Measurements from ENCODE around the gene CTIF.

DNA sequence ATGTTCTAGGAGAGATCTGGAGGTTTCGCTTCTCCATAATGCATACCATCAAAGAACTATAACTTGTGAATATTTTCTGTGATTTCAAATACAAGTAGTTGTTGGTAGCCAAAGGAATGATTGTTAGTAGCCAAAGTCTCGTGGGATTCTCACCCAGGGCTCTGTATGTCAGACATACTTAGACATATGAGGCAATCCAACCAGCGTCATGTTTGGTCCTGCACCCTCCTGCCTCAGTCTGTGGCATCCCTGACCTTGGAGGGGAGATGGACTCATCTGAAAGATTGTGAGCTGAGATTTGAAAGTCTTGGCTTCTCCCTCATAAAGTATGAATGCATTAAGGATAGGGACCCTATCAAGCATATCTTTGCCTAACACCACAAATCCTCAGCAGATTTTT is 81.2 kb downstream of the CTIF start:
- TF ChIP-seq, protein P1, sequence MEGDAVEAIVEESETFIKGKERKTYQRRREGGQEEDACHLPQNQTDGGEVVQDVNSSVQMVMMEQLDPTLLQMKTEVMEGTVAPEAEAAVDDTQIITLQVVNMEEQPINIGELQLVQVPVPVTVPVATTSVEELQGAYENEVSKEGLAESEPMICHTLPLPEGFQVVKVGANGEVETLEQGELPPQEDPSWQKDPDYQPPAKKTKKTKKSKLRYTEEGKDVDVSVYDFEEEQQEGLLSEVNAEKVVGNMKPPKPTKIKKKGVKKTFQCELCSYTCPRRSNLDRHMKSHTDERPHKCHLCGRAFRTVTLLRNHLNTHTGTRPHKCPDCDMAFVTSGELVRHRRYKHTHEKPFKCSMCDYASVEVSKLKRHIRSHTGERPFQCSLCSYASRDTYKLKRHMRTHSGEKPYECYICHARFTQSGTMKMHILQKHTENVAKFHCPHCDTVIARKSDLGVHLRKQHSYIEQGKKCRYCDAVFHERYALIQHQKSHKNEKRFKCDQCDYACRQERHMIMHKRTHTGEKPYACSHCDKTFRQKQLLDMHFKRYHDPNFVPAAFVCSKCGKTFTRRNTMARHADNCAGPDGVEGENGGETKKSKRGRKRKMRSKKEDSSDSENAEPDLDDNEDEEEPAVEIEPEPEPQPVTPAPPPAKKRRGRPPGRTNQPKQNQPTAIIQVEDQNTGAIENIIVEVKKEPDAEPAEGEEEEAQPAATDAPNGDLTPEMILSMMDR (conservative IDR thresholded peaks at IDR 0.05; ENCODE audit: low read depth in 2 of 2), result no peak
- TF ChIP-seq EZH2phosphoT487 (IDR thresholded peaks at IDR 0.05; ENCODE audit: unreplicated experiment) (no peak), CREB1 (CRISPR knock-in tag; IDR thresholded peaks at IDR 0.05; ENCODE audit: low read depth) (no peak), EZH2 (IDR thresholded peaks at IDR 0.05; ENCODE audit: low read depth, unreplicated experiment) (no peak), STAT1 (IDR thresholded peaks at IDR 0.05; ENCODE audit: unreplicated experiment) (no peak), POLR2AphosphoS5 (IDR thresholded peaks at IDR 0.05; ENCODE audit: low read depth) (no peak), JUNB (IDR thresholded peaks at IDR 0.05; ENCODE audit: unreplicated experiment) (no peak), ZNF331 (CRISPR knock-in tag; IDR thresholded peaks at IDR 0.05; ENCODE audit: low read depth) (no peak), ZNF114 (CRISPR knock-in tag; IDR thresholded peaks at IDR 0.05) (no peak), NANOG (IDR thresholded peaks at IDR 0.05; ENCODE audit: borderline replicate concordance) (no peak)
- TF ChIP-seq, protein P2, sequence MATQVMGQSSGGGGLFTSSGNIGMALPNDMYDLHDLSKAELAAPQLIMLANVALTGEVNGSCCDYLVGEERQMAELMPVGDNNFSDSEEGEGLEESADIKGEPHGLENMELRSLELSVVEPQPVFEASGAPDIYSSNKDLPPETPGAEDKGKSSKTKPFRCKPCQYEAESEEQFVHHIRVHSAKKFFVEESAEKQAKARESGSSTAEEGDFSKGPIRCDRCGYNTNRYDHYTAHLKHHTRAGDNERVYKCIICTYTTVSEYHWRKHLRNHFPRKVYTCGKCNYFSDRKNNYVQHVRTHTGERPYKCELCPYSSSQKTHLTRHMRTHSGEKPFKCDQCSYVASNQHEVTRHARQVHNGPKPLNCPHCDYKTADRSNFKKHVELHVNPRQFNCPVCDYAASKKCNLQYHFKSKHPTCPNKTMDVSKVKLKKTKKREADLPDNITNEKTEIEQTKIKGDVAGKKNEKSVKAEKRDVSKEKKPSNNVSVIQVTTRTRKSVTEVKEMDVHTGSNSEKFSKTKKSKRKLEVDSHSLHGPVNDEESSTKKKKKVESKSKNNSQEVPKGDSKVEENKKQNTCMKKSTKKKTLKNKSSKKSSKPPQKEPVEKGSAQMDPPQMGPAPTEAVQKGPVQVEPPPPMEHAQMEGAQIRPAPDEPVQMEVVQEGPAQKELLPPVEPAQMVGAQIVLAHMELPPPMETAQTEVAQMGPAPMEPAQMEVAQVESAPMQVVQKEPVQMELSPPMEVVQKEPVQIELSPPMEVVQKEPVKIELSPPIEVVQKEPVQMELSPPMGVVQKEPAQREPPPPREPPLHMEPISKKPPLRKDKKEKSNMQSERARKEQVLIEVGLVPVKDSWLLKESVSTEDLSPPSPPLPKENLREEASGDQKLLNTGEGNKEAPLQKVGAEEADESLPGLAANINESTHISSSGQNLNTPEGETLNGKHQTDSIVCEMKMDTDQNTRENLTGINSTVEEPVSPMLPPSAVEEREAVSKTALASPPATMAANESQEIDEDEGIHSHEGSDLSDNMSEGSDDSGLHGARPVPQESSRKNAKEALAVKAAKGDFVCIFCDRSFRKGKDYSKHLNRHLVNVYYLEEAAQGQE (IDR thresholded peaks at IDR 0.05; ENCODE audit: unreplicated experiment), result no peak
- TF ChIP-seq, protein P3, sequence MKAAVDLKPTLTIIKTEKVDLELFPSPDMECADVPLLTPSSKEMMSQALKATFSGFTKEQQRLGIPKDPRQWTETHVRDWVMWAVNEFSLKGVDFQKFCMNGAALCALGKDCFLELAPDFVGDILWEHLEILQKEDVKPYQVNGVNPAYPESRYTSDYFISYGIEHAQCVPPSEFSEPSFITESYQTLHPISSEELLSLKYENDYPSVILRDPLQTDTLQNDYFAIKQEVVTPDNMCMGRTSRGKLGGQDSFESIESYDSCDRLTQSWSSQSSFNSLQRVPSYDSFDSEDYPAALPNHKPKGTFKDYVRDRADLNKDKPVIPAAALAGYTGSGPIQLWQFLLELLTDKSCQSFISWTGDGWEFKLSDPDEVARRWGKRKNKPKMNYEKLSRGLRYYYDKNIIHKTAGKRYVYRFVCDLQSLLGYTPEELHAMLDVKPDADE (IDR thresholded peaks at IDR 0.05), result no peak
- TF ChIP-seq, protein P4, sequence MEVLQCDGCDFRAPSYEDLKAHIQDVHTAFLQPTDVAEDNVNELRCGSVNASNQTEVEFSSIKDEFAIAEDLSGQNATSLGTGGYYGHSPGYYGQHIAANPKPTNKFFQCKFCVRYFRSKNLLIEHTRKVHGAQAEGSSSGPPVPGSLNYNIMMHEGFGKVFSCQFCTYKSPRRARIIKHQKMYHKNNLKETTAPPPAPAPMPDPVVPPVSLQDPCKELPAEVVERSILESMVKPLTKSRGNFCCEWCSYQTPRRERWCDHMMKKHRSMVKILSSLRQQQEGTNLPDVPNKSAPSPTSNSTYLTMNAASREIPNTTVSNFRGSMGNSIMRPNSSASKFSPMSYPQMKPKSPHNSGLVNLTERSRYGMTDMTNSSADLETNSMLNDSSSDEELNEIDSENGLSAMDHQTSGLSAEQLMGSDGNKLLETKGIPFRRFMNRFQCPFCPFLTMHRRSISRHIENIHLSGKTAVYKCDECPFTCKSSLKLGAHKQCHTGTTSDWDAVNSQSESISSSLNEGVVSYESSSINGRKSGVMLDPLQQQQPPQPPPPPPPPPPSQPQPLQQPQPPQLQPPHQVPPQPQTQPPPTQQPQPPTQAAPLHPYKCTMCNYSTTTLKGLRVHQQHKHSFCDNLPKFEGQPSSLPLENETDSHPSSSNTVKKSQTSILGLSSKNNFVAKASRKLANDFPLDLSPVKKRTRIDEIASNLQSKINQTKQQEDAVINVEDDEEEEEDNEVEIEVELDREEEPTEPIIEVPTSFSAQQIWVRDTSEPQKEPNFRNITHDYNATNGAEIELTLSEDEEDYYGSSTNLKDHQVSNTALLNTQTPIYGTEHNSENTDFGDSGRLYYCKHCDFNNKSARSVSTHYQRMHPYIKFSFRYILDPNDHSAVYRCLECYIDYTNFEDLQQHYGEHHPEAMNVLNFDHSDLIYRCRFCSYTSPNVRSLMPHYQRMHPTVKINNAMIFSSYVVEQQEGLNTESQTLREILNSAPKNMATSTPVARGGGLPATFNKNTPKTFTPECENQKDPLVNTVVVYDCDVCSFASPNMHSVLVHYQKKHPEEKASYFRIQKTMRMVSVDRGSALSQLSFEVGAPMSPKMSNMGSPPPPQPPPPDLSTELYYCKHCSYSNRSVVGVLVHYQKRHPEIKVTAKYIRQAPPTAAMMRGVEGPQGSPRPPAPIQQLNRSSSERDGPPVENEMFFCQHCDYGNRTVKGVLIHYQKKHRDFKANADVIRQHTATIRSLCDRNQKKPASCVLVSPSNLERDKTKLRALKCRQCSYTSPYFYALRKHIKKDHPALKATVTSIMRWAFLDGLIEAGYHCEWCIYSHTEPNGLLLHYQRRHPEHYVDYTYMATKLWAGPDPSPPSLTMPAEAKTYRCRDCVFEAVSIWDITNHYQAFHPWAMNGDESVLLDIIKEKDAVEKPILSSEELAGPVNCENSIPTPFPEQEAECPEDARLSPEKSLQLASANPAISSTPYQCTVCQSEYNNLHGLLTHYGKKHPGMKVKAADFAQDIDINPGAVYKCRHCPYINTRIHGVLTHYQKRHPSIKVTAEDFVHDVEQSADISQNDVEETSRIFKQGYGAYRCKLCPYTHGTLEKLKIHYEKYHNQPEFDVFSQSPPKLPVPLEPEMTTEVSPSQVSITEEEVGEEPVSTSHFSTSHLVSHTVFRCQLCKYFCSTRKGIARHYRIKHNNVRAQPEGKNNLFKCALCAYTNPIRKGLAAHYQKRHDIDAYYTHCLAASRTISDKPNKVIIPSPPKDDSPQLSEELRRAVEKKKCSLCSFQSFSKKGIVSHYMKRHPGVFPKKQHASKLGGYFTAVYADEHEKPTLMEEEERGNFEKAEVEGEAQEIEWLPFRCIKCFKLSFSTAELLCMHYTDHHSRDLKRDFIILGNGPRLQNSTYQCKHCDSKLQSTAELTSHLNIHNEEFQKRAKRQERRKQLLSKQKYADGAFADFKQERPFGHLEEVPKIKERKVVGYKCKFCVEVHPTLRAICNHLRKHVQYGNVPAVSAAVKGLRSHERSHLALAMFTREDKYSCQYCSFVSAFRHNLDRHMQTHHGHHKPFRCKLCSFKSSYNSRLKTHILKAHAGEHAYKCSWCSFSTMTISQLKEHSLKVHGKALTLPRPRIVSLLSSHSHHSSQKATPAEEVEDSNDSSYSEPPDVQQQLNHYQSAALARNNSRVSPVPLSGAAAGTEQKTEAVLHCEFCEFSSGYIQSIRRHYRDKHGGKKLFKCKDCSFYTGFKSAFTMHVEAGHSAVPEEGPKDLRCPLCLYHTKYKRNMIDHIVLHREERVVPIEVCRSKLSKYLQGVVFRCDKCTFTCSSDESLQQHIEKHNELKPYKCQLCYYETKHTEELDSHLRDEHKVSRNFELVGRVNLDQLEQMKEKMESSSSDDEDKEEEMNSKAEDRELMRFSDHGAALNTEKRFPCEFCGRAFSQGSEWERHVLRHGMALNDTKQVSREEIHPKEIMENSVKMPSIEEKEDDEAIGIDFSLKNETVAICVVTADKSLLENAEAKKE (CRISPR knock-in tag; IDR thresholded peaks at IDR 0.05), result no peak
